Measurements from ENCODE around the gene LTBP3.

Gene LTBP3

DNA sequence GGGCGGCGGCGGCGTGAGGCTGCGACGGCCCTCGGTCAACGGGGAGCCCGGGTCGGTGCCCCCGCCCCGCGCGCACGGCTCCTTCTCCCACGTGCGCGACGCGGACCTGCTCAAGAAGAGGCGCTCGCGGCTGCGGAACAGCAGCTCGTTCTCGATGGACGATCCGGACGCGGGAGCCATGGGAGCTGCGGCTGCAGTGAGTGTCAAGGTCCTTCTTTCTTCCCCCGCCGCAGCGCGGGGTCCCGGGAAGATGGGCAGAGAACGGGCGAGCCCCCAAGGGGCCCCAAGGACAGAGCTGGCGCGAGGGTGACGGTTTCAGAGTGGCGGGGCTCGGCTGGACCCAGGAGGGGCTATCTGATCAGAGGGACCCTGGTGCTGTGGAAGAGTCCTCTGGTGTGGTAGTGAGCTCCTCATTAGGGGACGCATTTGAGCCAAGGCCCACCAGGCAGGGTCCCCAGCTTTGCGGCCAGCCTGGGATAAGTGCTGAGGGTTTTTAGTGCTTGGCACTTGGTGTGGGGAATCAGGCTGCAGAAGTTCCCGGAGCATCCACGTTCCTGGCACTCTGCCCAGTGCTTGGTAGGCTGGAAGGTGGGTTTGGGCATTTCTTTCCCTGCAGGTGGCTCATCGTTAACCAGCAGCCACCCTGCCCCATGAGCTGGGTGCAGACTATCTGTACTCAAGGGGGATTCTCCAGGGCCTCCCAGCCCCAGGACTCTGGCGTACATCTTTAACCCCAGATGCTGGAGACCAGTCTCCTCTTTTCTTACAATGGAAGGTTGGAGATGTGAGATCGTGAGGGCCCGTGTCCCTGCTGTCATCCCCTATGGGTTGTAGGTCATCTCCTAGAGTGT is 27.5 kb upstream of the LTBP3 start:
- no peak for DNase-seq (ENCODE audit: low read depth)

DNA sequence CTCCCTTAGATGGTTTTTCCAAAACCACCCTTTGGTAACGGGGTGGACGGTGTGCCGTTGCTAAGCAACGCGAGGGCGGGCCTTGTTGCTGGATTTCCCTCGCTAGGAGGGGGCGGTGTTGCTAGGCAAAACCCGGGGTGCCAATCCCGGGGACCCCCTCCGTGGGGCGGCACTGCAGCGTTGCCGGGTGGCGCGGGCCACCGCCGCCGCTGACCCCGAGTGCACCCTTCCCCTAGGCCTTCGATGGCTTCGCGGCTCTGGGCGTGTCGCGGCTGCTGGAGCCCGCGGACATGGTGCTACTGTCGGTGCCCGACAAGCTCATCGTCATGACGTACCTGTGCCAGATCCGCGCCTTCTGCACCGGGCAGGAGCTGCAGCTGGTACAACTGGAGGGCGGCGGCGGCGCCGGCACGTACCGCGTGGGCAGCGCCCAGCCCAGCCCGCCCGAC is 26.6 kb upstream of the LTBP3 start:
- no peak for DNase-seq (ENCODE audit: low read depth)

DNA sequence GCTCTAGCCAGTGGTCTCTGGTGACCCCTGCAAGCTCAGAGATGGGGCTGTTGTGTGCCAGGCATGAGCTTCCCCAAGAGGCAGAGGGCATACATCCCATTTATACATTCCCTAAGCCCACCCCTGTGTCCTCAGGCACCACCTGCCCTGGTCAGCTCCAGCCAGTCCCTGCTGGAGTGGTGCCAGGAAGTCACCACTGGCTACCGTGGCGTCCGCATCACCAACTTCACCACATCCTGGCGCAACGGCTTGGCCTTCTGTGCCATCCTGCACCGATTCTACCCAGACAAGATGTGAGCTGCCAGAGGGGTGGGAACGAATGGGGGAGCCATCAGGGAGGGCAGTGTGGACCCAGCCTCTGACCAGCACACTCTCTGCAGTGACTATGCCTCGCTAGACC is 25.9 kb upstream of the LTBP3 start:
- no peak for DNase-seq (ENCODE audit: low read depth)

DNA sequence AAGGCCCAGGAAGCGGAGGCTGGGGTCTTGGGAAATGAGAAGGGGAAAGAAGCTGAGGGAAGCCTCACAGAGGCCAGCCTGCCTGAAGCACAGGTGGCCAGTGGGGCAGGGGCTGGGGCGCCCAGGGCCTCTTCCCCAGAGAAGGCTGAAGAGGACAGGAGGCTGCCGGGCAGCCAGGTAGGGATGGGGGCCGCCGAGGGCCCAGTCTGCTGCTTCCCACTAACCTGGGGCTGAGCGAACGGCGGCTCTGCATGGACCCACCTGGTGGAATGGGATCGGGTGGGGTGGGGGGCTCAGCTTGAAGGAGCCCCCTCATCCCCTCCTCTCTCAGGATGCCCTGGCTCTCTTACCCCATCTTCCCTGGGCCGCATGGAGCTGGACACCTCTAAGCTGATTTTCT is 25.4 kb upstream of the LTBP3 start:
- no peak for DNase-seq (ENCODE audit: low read depth)

DNA sequence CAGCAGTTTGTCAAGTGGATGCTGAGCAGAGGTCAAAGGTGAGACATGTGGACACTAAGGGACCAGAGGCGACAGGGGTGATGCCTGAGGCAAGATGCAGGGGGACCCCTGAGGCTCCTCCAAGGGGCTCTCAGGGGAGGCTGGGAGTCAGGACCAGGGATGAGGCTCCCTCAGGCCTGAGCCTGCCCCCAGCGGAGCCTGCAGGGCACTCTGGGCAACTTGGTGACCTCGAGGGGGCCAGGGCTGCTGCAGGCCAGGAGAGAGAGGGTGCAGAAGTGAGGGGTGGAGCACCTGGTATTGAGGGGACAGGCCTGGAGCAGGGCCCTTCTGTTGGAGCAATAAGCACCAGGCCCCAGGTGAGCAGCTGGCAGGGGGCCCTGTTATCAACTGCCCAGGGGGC is 23.8 kb upstream of the LTBP3 start:
- no peak for DNase-seq (ENCODE audit: low read depth)

DNA sequence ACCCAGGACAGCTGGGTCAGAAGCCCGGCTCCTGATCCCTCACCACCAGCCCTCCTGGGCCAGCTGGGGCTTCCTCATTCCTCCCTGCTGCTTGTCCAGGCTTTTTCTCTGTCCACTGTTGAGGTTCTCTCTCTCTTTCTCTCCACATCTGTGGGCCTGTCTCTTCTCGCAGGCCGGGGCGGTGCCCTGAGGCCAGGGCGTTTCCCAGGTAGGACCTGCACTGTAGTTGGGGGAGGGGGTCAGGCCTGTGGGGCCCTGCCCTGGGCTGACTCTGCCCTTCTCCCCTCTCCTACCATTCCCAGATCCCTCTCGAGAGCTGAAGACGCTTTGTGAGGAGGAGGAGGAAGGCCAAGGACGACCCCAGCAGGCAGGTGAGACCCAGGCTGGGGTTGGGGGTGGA is 22.6 kb upstream of the LTBP3 start:
- DNase-seq (ENCODE audit: low read depth): no peak

DNA sequence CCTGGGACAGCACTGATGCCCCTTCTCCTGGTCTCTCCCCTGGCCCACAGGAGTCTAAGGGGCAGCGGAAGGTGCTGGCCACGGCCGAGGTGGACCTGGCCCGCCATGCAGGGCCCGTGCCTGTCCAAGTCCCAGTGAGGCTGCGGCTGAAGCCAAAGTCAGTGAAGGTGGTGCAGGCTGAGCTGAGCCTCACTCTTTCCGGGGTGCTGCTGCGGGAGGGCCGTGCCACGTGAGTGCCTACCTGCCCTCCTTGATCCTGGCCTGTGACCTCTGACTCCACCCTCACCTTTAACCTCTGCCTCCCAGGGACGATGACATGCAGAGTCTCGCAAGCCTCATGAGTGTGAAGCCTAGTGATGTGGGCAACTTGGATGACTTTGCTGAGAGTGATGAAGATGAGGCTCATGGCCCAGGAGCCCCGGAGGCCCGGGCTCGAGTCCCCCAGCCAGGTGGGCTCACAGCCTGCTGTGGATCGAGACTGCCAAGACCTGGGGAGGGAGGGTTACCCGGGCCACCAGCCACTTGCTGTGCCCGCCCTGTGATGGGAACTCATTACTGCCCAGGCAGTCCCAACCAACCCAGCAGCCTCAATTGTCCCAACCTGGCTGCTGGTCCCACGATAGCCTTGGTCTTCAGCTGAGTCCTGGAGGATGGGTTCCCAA is 22.0 kb upstream of the LTBP3 start:
- DNase-seq (ENCODE audit: low read depth): no peak

DNA sequence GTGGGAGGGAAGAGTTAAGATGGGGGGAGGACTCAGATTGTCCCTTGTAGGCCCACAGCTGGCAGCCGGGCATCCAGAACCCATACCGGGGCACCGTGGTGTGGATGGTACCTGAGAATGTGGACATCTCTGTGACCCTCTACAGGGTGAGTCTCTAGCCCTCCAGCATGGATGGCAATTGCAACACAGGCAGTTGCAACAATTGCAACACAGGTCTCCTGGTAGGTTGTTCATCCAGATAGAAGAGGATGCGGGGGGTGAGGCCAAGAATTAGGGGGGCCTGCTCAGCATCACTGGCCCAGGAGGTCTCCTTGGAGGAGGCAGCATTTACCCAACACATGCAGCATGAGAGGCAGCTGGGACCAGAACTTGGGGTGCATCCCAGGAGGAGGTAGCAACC is 21.1 kb upstream of the LTBP3 start:
- no peak for DNase-seq (ENCODE audit: low read depth)

DNA sequence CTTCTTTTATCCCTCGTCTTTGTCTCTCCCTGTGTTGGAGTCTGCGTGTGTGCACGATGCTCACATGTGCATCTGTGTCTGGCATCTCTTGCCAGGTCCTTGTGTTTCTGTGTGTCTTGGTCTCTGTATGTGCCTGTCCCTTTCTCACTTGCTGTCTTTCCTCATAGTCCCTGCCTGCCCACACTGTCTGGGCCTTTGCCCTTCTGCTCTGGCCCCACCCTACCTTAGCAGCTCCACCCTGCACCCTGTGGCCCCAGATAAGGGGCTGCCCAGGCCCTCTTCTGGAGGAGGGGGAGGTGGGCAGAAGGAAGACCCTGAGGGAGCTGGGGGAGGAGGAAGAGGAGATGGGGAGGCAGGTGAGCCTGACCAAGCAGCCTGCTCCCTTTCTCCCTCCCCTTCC is 20.5 kb upstream of the LTBP3 start:
- DNase-seq (ENCODE audit: low read depth): no peak

DNA sequence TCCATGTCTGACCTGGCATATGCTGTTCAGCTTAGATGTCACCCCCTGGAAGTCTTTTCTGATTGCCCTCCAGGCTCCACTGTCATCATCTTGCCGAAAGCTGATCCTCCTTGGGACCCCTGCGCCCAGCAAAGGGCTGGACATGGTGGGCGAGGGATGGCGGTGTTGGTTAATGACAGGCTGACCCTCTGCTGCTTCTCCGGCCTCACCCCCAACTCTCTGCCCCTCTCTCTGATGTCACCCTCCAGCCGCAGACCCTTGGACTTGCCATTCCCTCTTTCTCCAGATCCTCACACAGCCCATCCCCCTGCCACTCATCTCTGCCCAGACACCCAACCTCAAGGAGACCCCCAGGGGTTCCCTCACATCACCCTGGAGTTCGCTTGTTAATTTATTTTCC is 20.0 kb upstream of the LTBP3 start:
- no peak for DNase-seq (ENCODE audit: low read depth)

DNA sequence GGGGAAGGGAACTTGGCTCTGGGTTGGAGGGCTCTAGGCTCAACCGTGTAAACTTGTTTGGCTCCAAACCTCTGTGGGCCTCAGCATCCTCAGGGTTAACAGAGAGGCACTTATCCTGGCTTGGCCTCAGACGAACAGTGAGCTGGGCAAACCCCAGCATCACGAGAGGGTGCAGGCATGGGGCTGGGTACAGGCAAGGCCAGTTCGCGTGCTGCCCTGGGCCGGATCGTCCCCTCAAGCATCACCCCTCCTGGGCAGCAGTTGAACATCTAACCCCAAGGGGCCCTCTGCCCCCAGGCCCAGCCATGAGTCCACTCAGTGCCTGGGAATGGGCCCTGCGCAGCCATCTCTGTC is 19.6 kb upstream of the LTBP3 start:
- no peak for DNase-seq (ENCODE audit: low read depth)

DNA sequence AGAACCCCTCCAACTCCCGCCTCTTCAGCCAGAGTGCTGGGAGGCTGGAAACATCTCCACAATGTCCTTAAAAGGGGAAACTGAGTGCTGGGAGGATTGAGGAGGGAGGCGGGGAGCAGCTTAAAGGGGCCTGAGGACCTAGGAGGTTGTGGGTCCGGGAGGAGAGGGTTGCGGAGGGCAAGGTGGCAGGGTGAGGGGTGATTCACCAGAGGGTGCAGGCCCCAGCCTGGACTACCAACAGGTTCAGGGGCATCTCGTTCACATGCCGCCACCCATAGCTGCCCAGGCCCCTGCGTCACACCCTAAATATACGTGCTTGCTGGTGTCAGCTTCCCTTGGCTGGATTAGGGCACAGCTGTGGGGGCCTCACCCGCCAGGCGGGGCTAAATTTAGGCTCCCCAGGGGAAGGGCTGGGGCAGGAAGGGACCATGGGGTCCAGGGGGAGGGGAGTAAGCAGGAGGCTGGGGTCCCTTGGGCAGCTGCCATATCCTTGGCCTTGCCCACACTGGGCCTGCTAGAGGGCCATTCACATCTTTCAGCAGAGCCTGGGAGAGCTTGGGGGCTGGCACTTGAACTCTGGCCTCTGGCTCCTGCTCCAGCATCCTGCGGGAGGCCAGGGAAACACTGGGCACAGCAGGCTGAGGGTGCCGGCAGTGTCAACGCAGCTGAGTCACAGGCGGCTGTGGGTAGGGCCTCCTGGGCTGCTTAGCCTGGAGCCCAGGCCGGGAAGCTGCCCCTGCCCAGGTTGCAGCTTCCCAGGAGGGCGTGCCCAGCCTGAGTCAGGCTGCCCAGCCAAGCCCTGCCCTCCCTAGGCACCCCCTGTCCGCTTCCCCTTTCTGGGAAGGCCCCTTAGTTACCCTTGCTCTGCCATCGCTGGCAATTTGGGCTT is 19.0 kb upstream of the LTBP3 start:
- no peak for DNase-seq (ENCODE audit: low read depth)

DNA sequence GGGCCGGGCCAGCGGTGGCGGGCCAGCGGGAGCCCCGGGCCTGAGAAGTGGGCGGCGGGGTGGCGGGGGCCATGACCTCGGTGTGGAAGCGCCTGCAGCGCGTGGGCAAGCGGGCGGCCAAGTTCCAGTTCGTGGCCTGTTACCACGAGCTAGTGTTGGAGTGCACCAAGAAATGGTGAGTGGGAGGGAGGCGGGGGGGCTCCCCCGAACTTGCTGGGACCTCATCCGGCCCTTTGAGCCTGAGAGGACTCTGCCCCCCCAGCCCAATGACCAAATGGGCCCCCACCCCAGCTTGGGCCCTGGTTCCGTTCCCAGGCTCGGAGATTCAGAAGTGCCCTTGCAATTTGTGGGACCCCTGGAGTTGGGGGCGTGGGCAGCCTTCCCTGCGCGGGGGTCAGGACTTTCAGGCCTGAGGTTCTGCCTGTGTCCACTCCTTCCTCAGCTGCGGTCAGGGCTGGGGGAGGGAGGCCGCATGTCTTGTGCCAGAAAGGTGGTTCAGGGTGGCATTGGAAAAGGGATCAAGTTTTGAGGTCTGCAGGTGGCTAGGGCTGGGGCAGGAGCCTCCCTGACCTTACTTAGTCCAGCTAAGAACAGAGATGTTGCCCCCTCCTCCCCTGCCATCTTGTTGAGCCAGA is 18.2 kb upstream of the LTBP3 start:
- no peak for DNase-seq (ENCODE audit: low read depth)

DNA sequence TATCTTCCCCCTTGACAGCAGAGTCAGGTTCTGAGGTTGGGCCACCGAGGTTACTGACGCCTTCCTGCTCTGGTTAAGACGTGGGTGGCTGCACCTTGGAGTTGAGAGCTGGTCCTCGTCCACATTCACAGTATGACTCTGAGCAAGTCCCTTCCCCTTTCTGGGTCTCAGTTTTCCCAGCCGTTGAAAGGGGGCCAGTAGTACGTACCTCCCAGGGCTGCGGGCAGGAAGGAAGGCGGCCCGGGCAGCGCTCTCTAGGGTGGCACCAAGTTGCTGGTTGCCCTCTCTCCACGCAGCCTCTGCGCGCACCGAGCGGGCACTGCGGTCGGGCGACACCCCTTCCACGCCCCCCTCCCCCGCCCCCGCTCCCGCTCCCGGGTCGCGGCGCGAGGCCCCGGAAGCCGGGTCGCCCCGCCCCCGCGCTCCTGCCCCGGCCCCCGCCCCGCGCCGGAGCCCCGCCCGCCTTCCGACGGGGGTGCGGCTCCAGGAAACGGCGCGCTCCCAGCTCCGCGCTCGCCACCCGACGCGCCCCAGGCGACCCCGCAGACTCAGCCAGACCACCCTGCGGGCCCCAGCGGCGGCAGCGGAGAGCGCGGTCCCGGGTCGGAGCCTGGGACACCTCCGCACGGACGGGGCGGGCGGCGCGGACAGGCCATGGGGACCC is 17.5 kb upstream of the LTBP3 start, which contains the start of gene EHBP1L1:
Gene EHBP1L1, plus strand, starts transcription at position 486 of the 664 bp plus-strand sequence. CDS start 250 bp downstream, outside the sequence.
- no peak for DNase-seq (ENCODE audit: low read depth)

DNA sequence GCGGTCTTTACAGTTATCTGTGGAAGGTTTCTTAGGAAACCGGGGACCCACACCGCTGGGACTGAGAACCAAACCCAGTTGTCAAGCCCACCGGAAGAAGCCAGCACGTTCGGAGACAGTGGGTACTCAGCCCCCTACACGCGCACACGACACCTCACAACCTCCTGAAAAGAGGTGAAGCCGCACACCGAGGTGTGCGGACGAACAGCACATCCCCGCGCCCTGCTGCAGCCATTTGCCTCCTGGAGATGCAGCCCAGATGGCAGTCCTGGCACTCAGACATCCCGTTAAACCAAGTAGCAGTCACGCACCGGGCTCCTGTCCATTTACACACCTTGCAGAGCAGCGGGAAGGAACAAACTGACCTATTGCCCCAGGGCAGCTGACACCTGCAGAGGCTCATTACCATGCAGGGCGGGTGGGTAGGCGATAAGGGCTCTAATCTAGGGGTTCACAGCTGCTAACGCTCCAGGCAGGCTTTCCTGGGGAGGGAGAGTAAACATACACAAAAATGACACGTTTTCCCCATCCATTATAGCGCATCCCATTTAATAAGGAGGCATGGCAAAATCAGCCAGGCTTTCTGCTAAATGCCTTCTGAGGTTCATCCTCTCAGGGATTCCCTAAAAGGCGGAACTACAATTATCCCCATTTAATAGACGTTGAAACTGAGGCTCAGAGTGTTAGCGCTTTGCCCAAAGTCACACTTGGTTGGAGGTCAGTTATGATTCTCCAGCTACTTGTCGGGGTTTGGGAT is 16.8 kb upstream of the LTBP3 start:
- no peak for DNase-seq (ENCODE audit: low read depth)

DNA sequence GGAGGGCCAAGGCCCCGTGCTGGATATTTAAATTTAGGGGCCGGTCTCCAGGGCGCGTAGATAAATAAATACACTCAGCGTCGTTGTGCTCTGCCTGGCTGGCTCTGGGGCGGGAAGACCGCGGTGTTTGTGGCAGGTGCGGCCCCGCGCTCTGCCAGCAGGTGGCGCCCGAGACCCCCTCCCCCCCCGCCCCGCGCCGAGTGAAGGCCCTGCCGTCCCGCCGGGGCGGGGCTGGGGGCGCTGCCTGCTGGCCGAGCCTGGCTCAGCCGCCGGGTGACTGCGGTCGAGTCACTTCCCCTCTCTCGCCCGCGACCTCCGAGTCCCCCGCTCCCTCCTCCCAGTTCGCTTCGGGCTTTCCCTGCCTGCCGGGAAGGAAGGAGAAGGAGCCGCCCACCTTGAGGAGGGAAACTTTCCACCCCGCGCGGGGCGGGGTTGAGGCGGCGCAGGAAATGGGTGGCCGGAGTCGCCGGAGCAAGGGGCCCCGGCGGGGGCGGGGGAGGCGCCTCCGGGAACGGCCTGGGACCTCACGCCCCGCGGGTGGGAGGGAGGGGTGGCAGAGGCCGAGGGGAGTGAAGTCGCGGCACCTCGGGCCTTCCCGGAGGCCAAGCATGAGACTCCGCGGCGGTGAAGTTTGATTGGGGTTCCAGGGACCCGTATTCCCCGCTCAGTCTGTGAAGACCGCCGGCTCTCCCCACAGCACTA is 16.1 kb upstream of the LTBP3 start:
- peak; percentile 74 for DNase-seq (ENCODE audit: low read depth)

DNA sequence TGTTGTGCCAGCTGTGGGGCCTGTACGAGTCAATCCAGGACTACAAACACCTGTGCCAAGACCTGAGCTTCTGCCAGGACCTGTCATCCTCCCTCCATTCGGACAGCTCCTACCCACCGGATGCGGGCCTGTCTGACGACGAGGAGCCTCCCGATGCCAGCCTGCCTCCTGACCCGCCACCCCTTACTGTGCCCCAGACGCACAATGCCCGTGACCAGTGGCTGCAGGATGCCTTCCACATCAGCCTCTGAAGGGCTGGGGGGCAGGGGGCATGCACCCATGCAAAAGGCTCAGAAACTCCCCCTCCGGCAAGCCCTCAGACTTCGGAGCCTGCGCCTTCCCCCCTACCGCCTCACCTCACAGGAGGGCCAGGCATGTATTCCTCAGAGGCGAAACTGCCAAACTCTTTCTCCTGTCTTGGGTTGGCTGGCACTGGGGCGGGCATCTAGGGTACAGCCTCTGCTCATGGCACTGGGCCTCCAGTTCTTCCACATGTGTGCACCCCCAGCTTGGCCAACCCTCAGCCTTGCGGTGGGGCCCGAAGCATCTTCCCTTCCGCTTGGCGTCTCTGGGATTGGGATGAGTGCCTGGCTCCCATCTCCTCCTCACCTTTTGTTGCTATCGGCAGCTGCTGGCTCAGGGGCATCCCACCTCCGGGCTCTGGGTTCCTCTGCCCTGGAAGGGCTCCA is 15.4 kb upstream of the LTBP3 start:
- no peak for DNase-seq (ENCODE audit: low read depth)

DNA sequence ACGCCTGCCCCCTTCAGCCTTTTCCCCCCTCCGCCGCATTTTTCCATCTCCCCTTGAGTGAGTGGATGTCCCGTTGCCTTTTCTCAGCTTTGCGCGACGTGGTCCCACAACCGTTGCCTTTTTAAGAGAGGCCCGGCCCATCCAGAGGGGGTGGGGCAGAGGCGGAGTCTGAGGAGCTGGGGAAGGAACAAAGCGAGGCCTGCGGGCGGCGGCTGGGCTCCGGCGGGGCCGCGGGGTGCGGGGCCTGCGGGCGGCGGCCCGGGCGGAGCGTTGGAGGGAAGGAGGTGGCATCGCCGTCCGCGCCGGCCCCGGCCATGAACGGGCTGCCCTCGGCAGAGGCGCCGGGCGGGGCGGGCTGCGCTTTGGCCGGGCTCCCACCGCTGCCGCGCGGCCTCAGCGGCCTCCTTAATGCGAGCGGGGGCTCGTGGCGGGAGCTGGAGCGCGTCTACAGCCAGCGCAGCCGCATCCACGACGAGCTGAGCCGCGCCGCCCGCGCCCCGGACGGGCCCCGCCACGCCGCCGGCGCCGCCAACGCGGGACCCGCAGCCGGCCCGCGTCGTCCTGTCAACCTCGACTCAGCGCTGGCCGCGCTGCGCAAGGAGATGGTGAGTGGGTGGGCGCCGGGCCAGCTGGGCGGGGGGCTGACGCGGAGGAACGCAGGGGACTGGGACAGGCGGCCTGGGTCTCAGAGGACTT is 14.3 kb upstream of the LTBP3 start, which contains the start of gene FAM89B:
Gene FAM89B, plus strand, starts transcription at position 183 of the 696 bp plus-strand sequence. Its CDS starts 132 bp downstream, at position 315.
- DNase-seq (ENCODE audit: low read depth): peak; percentile 81

DNA sequence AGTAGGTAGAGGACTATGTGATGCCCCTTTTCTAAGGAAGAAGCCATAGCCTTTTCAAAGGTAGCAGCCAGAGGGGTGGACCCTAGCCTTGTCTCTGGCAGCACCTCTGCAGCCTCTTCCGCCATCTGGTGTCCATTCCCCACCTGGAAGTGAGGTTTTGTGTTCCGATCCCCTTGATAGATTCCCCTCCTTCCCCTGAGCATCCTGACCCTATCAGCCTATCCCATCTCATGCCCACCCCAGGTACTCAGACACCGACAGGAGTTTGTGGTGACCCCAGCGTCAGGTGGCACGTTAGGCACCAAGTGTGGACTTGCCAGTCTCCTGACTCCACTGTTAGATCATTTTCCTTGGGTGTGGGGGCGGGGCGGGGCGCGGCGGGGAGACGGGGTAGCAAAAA is 13.8 kb upstream of the LTBP3 start:
- no peak for DNase-seq (ENCODE audit: low read depth)
